ENCODE results near the gene NOTUM.

NOTUM gene

GRCh38 chr17:81905993-81906392 lies 55.0 kb downstream of the NOTUM start:
- no peak for TF ChIP-seq CTCF (IDR thresholded peaks at IDR 0.05; ENCODE audit: borderline replicate concordance, control extremely low read depth, extremely low read depth, insufficient read depth, missing control alignments)
- DNase-seq (ENCODE audit: low spot score), result no peak
- in situ Hi-C loops (cut with MboI; ENCODE audit: low sequenced_read_pairs, unreplicated experiment), result no loop called here

GRCh38 chr17:81905424-81905875 lies 55.5 kb downstream of the NOTUM start:
- no peak for DNase-seq (ENCODE audit: low spot score)
- no peak for TF ChIP-seq CTCF (IDR thresholded peaks at IDR 0.05; ENCODE audit: borderline replicate concordance, control extremely low read depth, extremely low read depth, insufficient read depth, missing control alignments)
- in situ Hi-C loops (cut with MboI; ENCODE audit: low sequenced_read_pairs, unreplicated experiment), result no loop called here

- no peak for TF ChIP-seq CTCF (IDR thresholded peaks at IDR 0.05; ENCODE audit: borderline replicate concordance, control extremely low read depth, extremely low read depth, insufficient read depth, missing control alignments)
- in situ Hi-C loops (cut with MboI; ENCODE audit: low sequenced_read_pairs, unreplicated experiment), result no loop called here
- DNase-seq (ENCODE audit: low spot score), result no peak
These were observed 56.2 kb downstream of the NOTUM start for GRCh38 chr17:81904600-81905423.

- in situ Hi-C loops (cut with MboI; ENCODE audit: low sequenced_read_pairs, unreplicated experiment), result no loop called here
- no peak for TF ChIP-seq CTCF (IDR thresholded peaks at IDR 0.05; ENCODE audit: borderline replicate concordance, control extremely low read depth, extremely low read depth, insufficient read depth, missing control alignments)
- no peak for DNase-seq (ENCODE audit: low spot score)
These were observed 56.9 kb downstream of the NOTUM start for GRCh38 chr17:81903896-81904599.

GRCh38 chr17:81903415-81903831 lies 57.6 kb downstream of the NOTUM start:
- no peak for TF ChIP-seq CTCF (IDR thresholded peaks at IDR 0.05; ENCODE audit: borderline replicate concordance, control extremely low read depth, extremely low read depth, insufficient read depth, missing control alignments)
- in situ Hi-C loops (cut with MboI; ENCODE audit: low sequenced_read_pairs, unreplicated experiment), result no loop called here
- no peak for DNase-seq (ENCODE audit: low spot score)

GRCh38 chr17:81902653-81903414 lies 58.2 kb downstream of the NOTUM start:
- in situ Hi-C loops (cut with MboI; ENCODE audit: low sequenced_read_pairs, unreplicated experiment), result no loop called here
- no peak for DNase-seq (ENCODE audit: low spot score)
- TF ChIP-seq CTCF (IDR thresholded peaks at IDR 0.05; ENCODE audit: borderline replicate concordance, control extremely low read depth, extremely low read depth, insufficient read depth, missing control alignments), result no peak

Data from GM13976 (cell line).